Bronchial epithelial cell (primary cell): ENCODE results near the gene NT5E. TPM values are rescaled to one million over a fixed set of nuclear protein-coding genes. Genes with fewer than 3 reads are reported as not detected.
"Not testable (repeated sequence)": the region's sequence is repeated elsewhere in the genome, so short reads cannot be mapped to it uniquely, and the experiment has no call there.

Source experiments
- DNase-seq: peaks from one replicate; pipeline ENCODE4 v3.0.0-alpha.2; 2010; ENCODE audit warnings: low read depth
- FAIRE-seq: peaks from 2 replicates; lab custom pipeline; 2011; peaks lifted over from hg19 to GRCh38; lab: Jason Lieb, UNC
- H3K27me3 ChIP-seq: 2 replicates; pipeline ENCODE4 v1.5.1; 2011; ENCODE audit warnings: low read length; ENCODE audit not compliant: control insufficient read depth, insufficient read depth
- H3K36me3 ChIP-seq: 2 replicates; pipeline ENCODE4 v1.5.1; 2011; ENCODE audit warnings: low read length; ENCODE audit not compliant: control insufficient read depth, insufficient read depth
- H3K4me3 ChIP-seq: 2 replicates; pipeline ENCODE4 v1.5.1; 2011; ENCODE audit warnings: mild to moderate bottlenecking, low read depth, low read length, control low read depth
- total RNA-seq: library from RNA; depleted of rRNA; stranded (reverse); fragments of >200 nt; gene quantifications from 2 replicates; pipeline ENCODE4 v1.2.1, GENCODE V29; 2014
- TF ChIP-seq, protein P1 (sequence below): IDR thresholded peaks from 2 replicates; pipeline ENCODE4 v1.5.1; 2011; ENCODE audit warnings: mild to moderate bottlenecking, moderate library complexity, low read length, control low read depth, inconsistent platforms; ENCODE audit not compliant: insufficient read depth, severe bottlenecking

Gene NT5E
- total RNA-seq, 1 donor from 2014 or later, result 71.1 TPM

DNA sequence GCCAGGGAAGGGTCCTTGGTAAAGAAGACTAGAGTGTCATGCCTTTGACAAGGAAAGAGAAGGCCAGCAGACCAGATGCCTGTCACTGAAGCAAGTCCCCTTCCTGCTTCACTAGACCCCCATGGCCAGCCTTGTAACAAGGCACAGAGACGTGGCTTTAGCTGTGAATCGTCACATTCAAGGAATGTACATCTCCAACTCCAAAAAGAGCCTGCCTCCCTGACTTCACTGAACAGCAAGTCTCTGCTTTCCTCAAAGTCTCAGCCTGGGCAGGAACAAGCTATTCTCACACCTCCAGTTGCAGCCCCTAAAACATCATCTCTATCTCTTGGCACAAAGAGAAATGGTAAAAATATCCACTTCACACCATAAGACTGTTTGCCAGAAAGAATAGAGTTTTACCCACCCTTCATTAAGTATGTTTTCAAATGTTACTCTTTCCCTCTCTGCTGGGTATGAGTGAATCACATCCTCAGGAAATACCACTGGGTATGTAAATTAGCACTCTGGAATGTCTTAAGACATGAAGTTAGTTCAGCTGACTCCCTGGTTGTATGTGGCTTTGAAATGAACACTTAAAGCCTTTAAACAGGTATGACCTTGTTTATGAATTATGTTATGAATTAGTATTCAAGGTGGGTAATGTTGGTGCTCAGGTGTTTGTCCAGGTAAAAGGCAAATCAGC is 46.4 kb upstream of the NT5E start:
- no peak for FAIRE-seq
- Histone ChIP-seq H3K36me3 (no peaks in the 10 kb centered on the region), H3K4me3 (no peak overlapping the region), H3K27me3 (no peaks in the 10 kb centered on the region)
- TF ChIP-seq, protein P1, sequence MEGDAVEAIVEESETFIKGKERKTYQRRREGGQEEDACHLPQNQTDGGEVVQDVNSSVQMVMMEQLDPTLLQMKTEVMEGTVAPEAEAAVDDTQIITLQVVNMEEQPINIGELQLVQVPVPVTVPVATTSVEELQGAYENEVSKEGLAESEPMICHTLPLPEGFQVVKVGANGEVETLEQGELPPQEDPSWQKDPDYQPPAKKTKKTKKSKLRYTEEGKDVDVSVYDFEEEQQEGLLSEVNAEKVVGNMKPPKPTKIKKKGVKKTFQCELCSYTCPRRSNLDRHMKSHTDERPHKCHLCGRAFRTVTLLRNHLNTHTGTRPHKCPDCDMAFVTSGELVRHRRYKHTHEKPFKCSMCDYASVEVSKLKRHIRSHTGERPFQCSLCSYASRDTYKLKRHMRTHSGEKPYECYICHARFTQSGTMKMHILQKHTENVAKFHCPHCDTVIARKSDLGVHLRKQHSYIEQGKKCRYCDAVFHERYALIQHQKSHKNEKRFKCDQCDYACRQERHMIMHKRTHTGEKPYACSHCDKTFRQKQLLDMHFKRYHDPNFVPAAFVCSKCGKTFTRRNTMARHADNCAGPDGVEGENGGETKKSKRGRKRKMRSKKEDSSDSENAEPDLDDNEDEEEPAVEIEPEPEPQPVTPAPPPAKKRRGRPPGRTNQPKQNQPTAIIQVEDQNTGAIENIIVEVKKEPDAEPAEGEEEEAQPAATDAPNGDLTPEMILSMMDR, result no peak
- peak; percentile 94 for DNase-seq

GRCh38 chr6:85404016-85404563 is 45.8 kb upstream of the NT5E start:
- DNase-seq, FAIRE-seq, H3K4me3 ChIP-seq, H3K27me3 ChIP-seq, H3K36me3 ChIP-seq: not testable (repeated sequence)

- Histone ChIP-seq H3K36me3 (no peaks in the 10 kb centered on the region), H3K27me3 (no peaks in the 10 kb centered on the region), H3K4me3 (no peak overlapping the region)
- TF ChIP-seq, protein P1, result no peak
- FAIRE-seq, result no peak
- peak; percentile 97 for DNase-seq
Measured at GRCh38 chr6:85404564-85405174, 45.2 kb upstream of the NT5E start.

GRCh38 chr6:85405175-85405852 is 44.6 kb upstream of the NT5E start:
- no peaks in the 10 kb centered on the region for H3K36me3 ChIP-seq
- no peak overlapping the region for H3K4me3 ChIP-seq
- no peak for FAIRE-seq
- DNase-seq, result no peak
- no peaks in the 10 kb centered on the region for H3K27me3 ChIP-seq
- TF ChIP-seq, protein P1, result no peak

DNA sequence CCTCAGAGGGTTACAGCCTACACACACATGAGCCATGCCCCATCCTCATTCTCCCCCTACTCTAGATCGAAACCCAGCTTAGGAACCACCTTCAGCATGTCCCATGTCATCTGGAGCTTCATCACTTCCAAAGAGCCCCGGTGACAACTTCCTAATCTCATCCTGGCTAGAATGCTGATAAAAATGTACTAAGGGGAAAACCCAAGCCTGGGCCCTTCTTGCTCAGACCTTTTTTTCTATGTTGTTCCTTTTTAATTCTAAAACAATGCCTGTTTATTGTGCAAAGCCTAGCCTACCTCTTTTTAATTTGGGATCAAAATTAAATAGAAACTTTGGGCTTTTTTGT is 44.1 kb upstream of the NT5E start:
- FAIRE-seq (no peak), DNase-seq (no peak)
- Histone ChIP-seq H3K36me3 (no peaks in the 10 kb centered on the region), H3K4me3 (no peak overlapping the region), H3K27me3 (no peaks in the 10 kb centered on the region)
- TF ChIP-seq, protein P1, result no peak

DNA sequence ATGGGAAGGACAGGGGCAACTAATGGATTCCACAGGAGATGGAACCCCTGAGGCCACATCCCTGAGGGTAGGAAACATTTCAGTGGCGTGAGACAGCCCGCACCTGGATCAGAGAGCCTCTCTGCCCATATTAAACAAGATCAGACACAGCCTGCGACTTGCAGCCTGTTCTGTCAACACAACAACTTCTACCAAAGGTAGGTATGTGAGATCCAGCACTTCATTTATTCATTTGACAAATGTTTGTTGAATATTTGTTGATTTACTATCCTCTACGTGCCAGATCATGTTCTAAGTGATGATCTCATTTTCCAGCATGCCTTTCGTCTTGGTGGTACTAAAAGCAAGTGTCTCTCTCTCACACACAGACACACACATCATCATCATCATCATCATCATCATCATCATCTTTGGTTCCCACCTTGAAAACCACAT is 43.2 kb upstream of the NT5E start:
- FAIRE-seq (no peak), DNase-seq (peak; percentile 97)
- Histone ChIP-seq H3K4me3 (no peak overlapping the region), H3K36me3 (no peaks in the 10 kb centered on the region), H3K27me3 (no peaks in the 10 kb centered on the region)
- TF ChIP-seq, protein P1, result no peak
